Skeletal muscle satellite cell (primary cell): Measurements from ENCODE around the gene BMP2K.

Experiments
- H3K27me3 ChIP-seq: 2 replicates; pipeline ENCODE4 v1.7.0; 2013; ENCODE audit warnings: low read length; ENCODE audit not compliant: control insufficient read depth, insufficient read depth
- H3K36me3 ChIP-seq: 2 replicates; pipeline ENCODE4 v1.7.0; 2013; ENCODE audit warnings: mild to moderate bottlenecking, control low read depth, low read length; ENCODE audit not compliant: insufficient read depth
- H3K4me1 ChIP-seq: 2 replicates; pipeline ENCODE4 v1.7.0; 2013; ENCODE audit warnings: low read length; ENCODE audit not compliant: control insufficient read depth, insufficient read depth
- H3K4me2 ChIP-seq: 2 replicates; pipeline ENCODE4 v1.7.0; 2013; ENCODE audit warnings: mild to moderate bottlenecking, low read length
- H3K4me3 ChIP-seq: 2 replicates; pipeline ENCODE4 v1.7.0; 2013; ENCODE audit warnings: low read length
- H3K9ac ChIP-seq: 2 replicates; pipeline ENCODE4 v1.7.0; 2013; ENCODE audit warnings: mild to moderate bottlenecking, low read depth, low read length, moderate library complexity
- H3K9me3 ChIP-seq: replicated peaks from 2 replicates; pipeline ENCODE4 v1.7.0; 2013; ENCODE audit warnings: mild to moderate bottlenecking, control low read depth, low read length

BMP2K gene

DNA sequence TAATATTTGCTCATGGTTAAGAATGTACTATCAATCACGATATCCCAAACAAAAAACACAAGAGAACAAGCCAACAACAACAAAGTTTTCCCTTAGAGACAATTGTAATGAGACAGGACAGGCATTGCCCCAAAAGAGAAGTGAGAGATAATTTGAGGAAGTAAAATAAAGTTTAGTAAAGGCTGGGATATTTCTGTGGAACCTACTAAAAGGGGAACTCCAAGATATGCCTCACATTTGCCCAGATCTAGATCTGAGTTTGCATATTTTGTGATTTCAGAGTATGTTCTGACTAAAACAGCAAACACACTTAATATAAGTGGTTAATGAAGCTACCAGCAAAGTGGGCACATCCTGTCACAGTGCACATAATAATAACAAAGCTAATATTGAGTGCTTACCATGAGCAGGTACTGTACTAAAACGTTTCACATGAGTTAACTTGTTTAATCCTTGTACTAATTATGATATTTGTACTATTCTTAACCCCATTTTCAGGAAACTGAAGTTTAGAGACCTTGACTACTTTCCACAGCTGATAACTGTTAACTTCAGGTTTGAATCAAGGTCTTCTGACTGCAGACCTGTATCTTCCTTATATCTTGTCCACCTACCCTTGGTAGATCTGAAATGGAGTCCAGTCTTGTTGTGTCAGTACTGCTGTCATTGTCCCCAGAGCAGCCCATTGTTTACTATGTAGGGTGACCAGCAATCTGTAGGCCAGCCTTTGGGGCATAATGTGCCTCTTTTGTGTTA is 26.0 kb upstream of the BMP2K start:
- H3K4me2 ChIP-seq, result no peak overlapping the region
- H3K4me3 ChIP-seq, result no peak overlapping the region

DNA sequence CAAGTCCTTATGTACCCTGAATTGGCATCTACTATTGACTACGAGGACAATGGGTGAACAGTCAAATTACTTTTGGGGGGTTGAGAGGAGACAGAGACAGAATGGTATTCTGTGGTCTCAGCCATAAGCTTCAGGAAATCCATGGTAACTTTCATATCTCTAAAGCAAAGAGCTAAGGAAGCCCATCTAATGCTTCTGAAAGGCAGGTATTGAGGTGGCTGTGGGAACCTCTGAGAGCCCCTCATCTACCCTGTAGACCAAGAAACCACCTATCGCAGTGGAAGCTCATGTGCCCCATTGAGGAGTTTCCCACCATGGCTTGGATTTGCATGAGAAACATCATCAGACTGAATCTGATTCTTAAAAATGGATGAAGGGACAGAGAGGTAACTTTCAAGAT is 23.1 kb upstream of the BMP2K start:
- H3K4me3 ChIP-seq, result no peak overlapping the region
- H3K4me1 ChIP-seq, result no peaks in the 10 kb centered on the region
- H3K9me3 ChIP-seq, result no peaks in the 10 kb centered on the region
- no peak overlapping the region for H3K4me2 ChIP-seq
- H3K27me3 ChIP-seq, result no peaks in the 10 kb centered on the region
- no peak overlapping the region for H3K9ac ChIP-seq
- H3K36me3 ChIP-seq, result no peaks in the 10 kb centered on the region

More for the DNA sequence above, 26.0 kb upstream of the BMP2K start:
- H3K9me3 ChIP-seq, result no peaks in the 10 kb centered on the region
- peaks cover 4% of the 10 kb centered on the region for H3K4me1 ChIP-seq
- no peaks in the 10 kb centered on the region for H3K27me3 ChIP-seq
- no peaks in the 10 kb centered on the region for H3K36me3 ChIP-seq
- H3K9ac ChIP-seq, result no peak overlapping the region

DNA sequence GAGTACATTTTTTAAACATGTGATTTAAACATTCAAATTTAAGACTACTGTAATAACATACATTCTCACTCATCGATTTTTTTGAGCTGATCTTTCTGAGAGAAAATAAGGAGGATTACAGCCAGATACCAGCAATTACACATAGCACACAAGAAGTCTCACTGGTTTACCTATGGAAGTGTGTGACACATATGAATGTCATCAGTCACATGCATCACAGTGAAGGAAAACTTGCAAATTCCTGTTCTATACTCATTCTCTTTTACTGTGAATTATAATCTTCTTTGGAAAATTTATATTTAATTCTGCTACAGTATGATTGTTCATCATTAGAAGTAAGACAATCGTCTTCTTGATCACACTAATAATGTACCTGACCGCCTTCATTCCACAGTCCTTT is 21.3 kb upstream of the BMP2K start:
- Histone ChIP-seq H3K4me2 (no peak overlapping the region), H3K4me3 (no peak overlapping the region), H3K4me1 (no peaks in the 10 kb centered on the region), H3K36me3 (no peaks in the 10 kb centered on the region), H3K9ac (no peak overlapping the region), H3K27me3 (no peaks in the 10 kb centered on the region), H3K9me3 (no peaks in the 10 kb centered on the region)

DNA sequence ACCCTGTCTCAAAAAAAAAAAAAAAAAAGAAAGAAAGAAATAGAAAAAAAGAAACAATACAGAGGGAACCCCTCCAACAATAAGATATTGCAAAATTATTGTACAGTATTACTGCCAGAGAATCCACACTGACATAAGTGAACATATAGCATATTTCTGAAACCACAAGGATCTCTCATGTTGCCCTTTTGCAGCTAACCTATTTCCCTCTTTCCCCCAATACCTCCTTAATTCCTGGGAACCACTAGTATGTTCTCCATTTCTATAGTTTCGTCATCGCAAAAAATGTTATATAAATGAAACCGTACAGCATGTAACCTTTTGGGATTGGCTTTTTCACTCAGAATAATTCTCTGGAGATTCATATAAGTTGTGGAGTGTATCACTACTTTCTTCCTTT is 20.0 kb upstream of the BMP2K start:
- Histone ChIP-seq H3K9me3 (no peaks in the 10 kb centered on the region), H3K36me3 (no peaks in the 10 kb centered on the region), H3K9ac (no peak overlapping the region), H3K4me3 (no peak overlapping the region), H3K4me1 (no peaks in the 10 kb centered on the region), H3K27me3 (no peaks in the 10 kb centered on the region), H3K4me2 (no peak overlapping the region)

DNA sequence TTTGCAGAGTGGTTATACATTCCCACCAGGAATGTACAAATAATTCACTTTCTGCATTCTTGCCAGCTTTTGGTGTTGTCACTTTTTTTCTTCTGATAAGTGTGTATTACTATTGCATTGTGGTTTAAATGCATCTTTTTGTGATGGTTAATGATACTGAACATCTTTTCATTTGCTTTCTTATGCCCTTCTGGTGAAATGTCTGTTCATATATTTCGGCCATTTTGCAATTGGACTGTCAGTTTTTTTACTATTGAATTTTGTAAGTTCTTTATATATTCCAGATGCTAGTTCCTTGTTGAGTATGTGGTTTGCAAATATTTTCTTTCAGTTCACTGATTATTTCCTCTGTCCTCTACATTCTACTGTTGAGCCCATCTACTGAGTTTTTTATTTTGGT is 19.4 kb upstream of the BMP2K start:
- no peak overlapping the region for H3K9ac ChIP-seq
- H3K4me2 ChIP-seq, result no peak overlapping the region
- no peaks in the 10 kb centered on the region for H3K9me3 ChIP-seq
- no peaks in the 10 kb centered on the region for H3K36me3 ChIP-seq
- no peak overlapping the region for H3K4me3 ChIP-seq
- H3K27me3 ChIP-seq, result no peaks in the 10 kb centered on the region
- H3K4me1 ChIP-seq, result no peaks in the 10 kb centered on the region

DNA sequence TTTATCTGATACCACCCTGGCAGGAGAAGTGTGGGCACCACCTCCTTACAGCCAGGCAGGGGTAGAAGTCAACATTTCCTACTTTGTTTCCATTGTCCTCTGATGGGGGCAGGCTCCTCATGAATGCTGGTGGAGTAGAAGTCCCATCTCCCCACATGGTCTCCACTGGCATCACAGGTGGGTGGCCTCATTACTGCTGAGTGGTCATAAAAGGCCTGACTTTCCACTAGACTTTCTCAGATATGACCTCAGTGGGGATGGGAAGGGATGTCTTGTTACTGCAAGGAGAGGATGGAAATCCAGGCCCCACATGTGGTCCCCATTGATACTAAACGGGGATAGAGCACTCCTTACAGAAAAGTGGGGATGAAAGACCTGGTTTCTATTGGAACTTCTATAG is 18.6 kb upstream of the BMP2K start:
- H3K4me2 ChIP-seq, result no peak overlapping the region
- H3K4me3 ChIP-seq, result no peak overlapping the region
- H3K36me3 ChIP-seq, result no peaks in the 10 kb centered on the region
- no peaks in the 10 kb centered on the region for H3K9me3 ChIP-seq
- H3K27me3 ChIP-seq, result no peaks in the 10 kb centered on the region
- no peak overlapping the region for H3K9ac ChIP-seq
- no peaks in the 10 kb centered on the region for H3K4me1 ChIP-seq

DNA sequence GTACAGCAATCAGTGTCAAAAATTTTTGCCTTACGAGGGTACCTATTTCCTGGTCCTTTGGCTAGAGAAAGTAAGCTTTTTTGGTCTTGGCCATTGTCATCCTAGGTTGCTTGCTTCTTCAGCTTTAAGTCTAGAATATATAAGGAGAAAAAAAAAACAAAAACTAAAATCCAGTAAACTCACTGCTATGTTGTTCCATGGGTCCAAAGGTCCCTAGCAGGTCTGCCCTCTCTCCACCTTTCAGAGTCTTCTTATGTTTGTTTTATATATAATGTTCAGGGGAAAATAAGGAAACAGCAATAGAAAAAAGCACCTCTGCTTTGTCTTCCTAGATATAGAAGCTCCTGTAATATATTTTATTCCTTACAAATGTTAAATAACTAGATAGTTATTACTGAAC is 18.1 kb upstream of the BMP2K start:
- H3K27me3 ChIP-seq, result no peaks in the 10 kb centered on the region
- H3K9me3 ChIP-seq, result no peaks in the 10 kb centered on the region
- no peak overlapping the region for H3K9ac ChIP-seq
- H3K4me2 ChIP-seq, result no peak overlapping the region
- no peak overlapping the region for H3K4me3 ChIP-seq
- H3K4me1 ChIP-seq, result no peaks in the 10 kb centered on the region
- H3K36me3 ChIP-seq, result no peaks in the 10 kb centered on the region

DNA sequence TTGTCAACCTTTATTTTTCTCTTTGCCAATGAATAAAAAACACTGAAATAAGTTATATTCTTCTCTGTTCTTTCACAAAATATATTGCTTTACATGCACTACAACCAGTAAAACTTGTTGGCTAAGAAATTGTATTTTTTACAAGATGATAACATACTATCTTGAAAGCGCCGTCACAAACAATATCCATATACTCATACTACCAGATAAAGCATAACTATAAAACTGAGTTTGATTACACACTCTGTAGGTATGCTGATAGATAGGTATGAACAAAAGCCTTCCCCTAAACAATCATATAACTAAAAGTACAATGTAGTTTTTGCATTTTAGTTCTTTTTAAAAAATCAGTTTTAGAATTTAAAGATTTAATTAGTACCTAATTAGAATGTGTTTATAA is 13.6 kb upstream of the BMP2K start:
- no peaks in the 10 kb centered on the region for H3K27me3 ChIP-seq
- H3K9ac ChIP-seq, result no peak overlapping the region
- H3K4me3 ChIP-seq, result no peak overlapping the region
- H3K4me1 ChIP-seq, result peaks cover 13% of the 10 kb centered on the region
- no peak overlapping the region for H3K4me2 ChIP-seq
- no peaks in the 10 kb centered on the region for H3K9me3 ChIP-seq
- H3K36me3 ChIP-seq, result no peaks in the 10 kb centered on the region

DNA sequence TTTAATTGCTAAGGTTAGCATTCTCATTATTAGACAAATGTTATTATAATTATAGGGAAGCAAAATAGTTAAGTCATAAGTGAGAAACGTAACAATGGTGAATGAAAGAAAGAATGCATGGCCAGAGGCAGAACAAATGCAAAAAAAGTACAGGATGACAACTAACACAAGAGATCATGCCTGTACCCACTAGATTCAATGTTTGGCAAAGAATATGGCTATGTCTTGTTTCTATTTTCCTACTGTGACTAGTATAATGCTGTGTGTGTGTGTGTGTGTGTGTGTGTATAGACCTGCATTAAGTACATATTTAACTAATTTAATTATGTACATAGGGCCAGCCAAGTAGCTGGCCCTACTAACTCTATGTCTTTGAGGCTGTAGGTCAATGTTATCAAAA is 12.9 kb upstream of the BMP2K start:
- Histone ChIP-seq H3K36me3 (no peaks in the 10 kb centered on the region), H3K4me1 (peaks cover 16% of the 10 kb centered on the region), H3K9me3 (no peaks in the 10 kb centered on the region), H3K4me2 (no peak overlapping the region), H3K9ac (no peak overlapping the region), H3K4me3 (no peak overlapping the region), H3K27me3 (no peaks in the 10 kb centered on the region)

DNA sequence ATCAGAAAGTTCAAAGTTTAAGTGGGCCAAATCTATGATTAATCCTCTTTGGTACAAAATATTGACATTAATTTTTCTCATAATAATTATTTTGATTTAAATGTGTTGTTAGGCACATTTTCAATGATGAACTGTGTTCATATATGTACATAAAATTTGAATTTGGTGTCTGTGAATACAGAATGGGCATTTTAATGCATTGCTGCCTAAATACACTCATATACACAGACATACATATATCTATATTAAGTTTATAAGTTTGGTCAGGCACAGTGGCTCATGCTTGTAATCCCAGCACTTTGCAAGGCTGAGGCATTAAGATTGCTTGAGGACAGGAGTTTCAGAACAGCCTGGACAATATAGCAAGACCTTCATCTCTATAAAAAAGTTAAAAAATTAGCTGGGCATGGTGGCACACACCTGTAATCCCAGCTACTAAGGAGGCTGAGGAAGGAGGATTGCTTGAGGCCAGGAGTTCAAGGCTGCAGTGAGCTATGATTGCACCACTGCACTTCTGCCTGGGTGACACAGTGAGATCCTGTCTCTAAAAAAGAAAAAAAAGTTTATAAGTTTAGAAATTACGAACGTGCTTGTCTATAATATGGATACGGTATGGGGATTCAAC is 12.3 kb upstream of the BMP2K start:
- Histone ChIP-seq H3K9me3 (no peaks in the 10 kb centered on the region), H3K4me3 (no peak overlapping the region), H3K36me3 (no peaks in the 10 kb centered on the region), H3K9ac (no peak overlapping the region), H3K27me3 (no peaks in the 10 kb centered on the region), H3K4me2 (no peak overlapping the region), H3K4me1 (peaks cover 20% of the 10 kb centered on the region)

DNA sequence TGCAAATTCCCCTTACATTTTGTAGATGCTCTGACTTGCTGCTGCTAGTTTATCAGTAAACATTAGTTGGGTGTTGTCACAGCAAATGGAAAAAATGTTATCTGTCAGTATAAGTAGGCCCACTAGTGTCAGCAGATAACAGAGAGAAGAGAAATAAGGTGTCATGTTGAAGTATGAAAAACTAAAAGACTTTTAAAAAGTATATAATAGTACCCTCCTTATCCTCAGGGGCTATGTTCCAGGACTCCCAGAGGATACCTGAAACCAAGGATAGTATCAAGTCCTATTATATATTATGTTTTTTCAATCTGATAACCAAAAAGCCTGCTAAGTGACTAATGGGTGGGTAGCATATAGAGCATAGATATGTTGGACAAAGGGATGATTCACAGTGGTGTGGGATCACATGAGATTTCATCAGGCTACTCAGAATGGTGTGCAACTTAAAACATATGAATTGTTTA is 11.6 kb upstream of the BMP2K start:
- H3K36me3 ChIP-seq, result no peaks in the 10 kb centered on the region
- H3K4me1 ChIP-seq, result peaks cover 22% of the 10 kb centered on the region
- no peaks in the 10 kb centered on the region for H3K9me3 ChIP-seq
- no peak overlapping the region for H3K4me2 ChIP-seq
- H3K9ac ChIP-seq, result no peak overlapping the region
- no peak overlapping the region for H3K4me3 ChIP-seq
- no peaks in the 10 kb centered on the region for H3K27me3 ChIP-seq

DNA sequence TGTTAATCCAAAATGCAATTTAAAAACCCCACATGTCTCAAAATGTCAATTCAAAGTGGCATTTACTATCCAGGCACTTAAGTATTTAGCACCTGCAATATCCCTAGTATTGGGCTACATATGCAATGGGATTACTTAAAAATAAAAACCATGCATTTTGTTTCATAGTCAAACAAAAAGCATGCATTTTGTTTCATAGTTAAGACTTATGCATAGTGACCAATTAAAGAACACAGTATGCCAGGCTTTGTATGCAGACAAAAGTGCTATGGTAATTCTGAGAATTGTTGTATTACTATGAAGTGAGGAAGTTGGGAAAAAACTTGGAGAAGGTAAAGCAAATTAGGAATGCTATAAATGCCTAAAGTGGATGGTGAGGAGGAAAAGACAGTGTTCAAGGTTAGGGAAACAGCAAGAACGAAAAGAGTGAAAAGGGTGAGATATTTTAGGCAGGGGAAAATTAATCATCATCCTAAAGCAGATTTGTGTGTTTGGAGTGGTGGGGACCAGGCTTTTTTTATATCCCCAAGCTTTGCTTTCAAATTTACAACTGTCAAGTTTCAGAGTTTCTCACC is 10.6 kb upstream of the BMP2K start:
- H3K36me3 ChIP-seq, result no peaks in the 10 kb centered on the region
- H3K4me2 ChIP-seq, result no peak overlapping the region
- no peak overlapping the region for H3K9ac ChIP-seq
- H3K4me3 ChIP-seq, result no peak overlapping the region
- no peaks in the 10 kb centered on the region for H3K27me3 ChIP-seq
- no peaks in the 10 kb centered on the region for H3K9me3 ChIP-seq
- H3K4me1 ChIP-seq, result peaks cover 28% of the 10 kb centered on the region
